MCF 10A (cell line): ENCODE results near the gene N4BP2L1. TPM values are rescaled to one million over a fixed set of nuclear protein-coding genes. Genes with fewer than 3 reads are reported as not detected.

Experiments used
- BruUV-seq: library from RNA; stranded (reverse); fragments of 400-500 nt; replicated peaks from 2 replicates; lab custom pipeline; 2021; lab: Mats Ljungman, UMichigan
- CTCF ChIA-PET: fragments of 300-600 bp; sonication (Branson Sonifier 250); formaldehyde crosslinking; extraction: SDS; loops from one replicate; lab custom pipeline; 2021; ENCODE audit warnings: antibody characterized with exemption, inconsistent platforms; lab: Yijun Ruan, JAX
- POLR2A ChIA-PET: fragments of 300-600, 350-650 bp; sonication (Branson Sonifier 250); formaldehyde crosslinking; extraction: SDS; loops from one replicate; lab custom pipeline; 2020; ENCODE audit warnings: antibody characterized with exemption, inconsistent platforms; lab: Yijun Ruan, JAX
- DNase-seq: peaks from one replicate; pipeline ENCODE4 v3.0.0-alpha.2; 2018; ENCODE audit not compliant: unreplicated experiment
- H3K27ac Mint-ChIP-seq: one replicate; pipeline ENCODE4 v1.8.0; 2022; ENCODE audit warnings: mild to moderate bottlenecking, low read depth, mixed read lengths; ENCODE audit not compliant: unreplicated experiment
- H3K27me3 Mint-ChIP-seq: one replicate; pipeline ENCODE4 v1.8.0; 2022; ENCODE audit warnings: mixed read lengths; ENCODE audit not compliant: insufficient read depth, unreplicated experiment
- H3K36me3 Mint-ChIP-seq: one replicate; pipeline ENCODE4 v1.8.0; 2022; ENCODE audit warnings: mild to moderate bottlenecking, moderate library complexity, mixed read lengths; ENCODE audit not compliant: insufficient read depth, unreplicated experiment
- H3K4me1 Mint-ChIP-seq: one replicate; pipeline ENCODE4 v1.8.0; 2022; ENCODE audit warnings: mixed read lengths; ENCODE audit not compliant: insufficient read depth, unreplicated experiment
- H3K4me3 Mint-ChIP-seq: one replicate; pipeline ENCODE4 v1.8.0; 2022; ENCODE audit warnings: mild to moderate bottlenecking, moderate library complexity, mixed read lengths; ENCODE audit not compliant: unreplicated experiment
- H3K9me3 Mint-ChIP-seq: one replicate; pipeline ENCODE4 v1.8.0; 2022; ENCODE audit warnings: mixed read lengths; ENCODE audit not compliant: unreplicated experiment
- CTCF ChIP-seq: fragments of 200-600 bp; IDR thresholded peaks from one replicate; pipeline ENCODE4 v1.8.0; 2022; ENCODE audit warnings: antibody characterized with exemption, mild to moderate bottlenecking; ENCODE audit not compliant: unreplicated experiment
- intact Hi-C: fragments of 100-400 bp; cut with micrococcal nuclease; formaldehyde crosslinking; loops from 2 replicates; pipeline ENCODE4 v1.14.1; 2022
- total RNA-seq: library from RNA; stranded (reverse); gene quantifications from 2 replicates; pipeline ENCODE4 v1.2.3, GENCODE V29; 2022

N4BP2L1 gene
- total RNA-seq, 1 experiment from 2014 or later: 1.6 TPM

DNA sequence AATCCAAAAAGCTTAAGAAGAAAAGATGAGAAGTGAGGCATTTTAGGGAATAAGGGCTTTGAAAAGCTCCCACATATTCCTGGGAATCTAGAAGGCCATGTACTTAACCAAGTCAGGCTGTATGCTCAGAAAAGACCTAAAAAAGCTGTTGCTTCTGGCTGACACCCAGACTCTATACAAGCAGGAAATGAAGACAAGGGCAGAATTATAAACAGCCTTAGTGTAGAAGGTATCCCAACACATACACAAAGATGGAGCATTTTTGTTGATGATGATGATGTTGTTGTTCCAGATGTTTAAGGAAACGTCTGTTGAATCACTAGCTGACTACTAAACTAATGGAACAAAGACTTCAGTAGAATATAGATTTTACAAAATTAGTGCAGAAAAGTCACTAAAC lies 26.1 kb upstream of the N4BP2L1 start:
- Mint-ChIP-seq H3K27ac (no peak overlapping the region), H3K9me3 (peaks cover 7% of the 10 kb centered on the region), H3K4me3 (no peak overlapping the region), H3K27me3 (no peaks in the 10 kb centered on the region), H3K36me3 (peaks cover 26% of the 10 kb centered on the region), H3K4me1 (peaks cover 4% of the 10 kb centered on the region)
- ChIA-PET CTCF (interaction anchor here (0.6 to 0.8 kb wide), 2 partner anchors 15 to 1121 kb away, joined by 3 to 5 read pairs; no protein-coding TSS in a partner anchor), POLR2A (interaction anchor here (1.2 to 1.4 kb wide), 2 partner anchors 15 to 64 kb away, joined by 3 to 4 read pairs; no protein-coding TSS in a partner anchor)
- no peak for DNase-seq
- no TSS peak for BruUV-seq
- intact Hi-C loops: no loop called here
- TF ChIP-seq CTCF: no peak

GRCh38 chr13:32448972-32449371 lies 21.0 kb upstream of the N4BP2L1 start:
- no TSS peak for BruUV-seq
- DNase-seq: no peak
- Mint-ChIP-seq H3K4me3 (no peak overlapping the region), H3K4me1 (peaks cover under 1% of the 10 kb centered on the region), H3K9me3 (no peaks in the 10 kb centered on the region), H3K27ac (no peak overlapping the region), H3K27me3 (no peaks in the 10 kb centered on the region), H3K36me3 (no peaks in the 10 kb centered on the region)
- no peak for TF ChIP-seq CTCF
- intact Hi-C loops: no loop called here
- ChIA-PET POLR2A (interaction anchor here (0.7 kb wide), 1 partner anchor 17 kb away, joined by 3 read pairs; no protein-coding TSS in a partner anchor), CTCF (no interaction called here)

DNA sequence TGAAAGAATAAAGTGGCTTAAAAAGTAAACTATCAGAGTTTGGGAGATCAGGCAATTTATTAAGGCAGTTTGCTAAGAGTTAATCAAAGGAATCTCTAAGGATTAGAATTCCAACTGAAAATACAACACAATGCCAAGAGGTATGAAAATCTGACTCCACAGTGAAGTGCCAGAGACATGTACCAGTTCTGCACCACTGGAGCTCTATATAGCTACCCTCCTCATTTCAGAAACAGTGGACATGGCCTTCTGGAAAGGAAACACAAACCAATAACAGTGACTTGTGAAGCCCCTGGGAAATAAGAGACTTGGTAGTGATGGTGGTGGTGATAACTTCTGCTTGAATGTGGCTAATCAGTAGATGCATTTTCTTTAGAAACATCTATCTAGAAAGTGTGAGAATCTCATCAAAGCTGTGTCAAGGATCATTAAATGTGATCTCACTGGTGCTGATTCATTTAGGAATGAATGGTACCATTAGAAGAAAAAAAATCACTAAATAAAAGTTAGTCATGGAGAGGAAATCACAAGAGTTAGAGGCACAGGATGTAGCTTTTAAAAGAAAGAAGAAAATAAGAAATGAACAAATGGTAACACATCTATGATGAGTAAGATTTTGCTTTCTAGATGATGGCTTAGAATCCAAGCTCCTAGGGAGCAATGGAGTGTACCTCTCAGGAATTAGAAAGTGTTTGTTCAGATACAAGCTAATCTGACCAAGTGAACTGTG lies 20.1 kb upstream of the N4BP2L1 start:
- CTCF ChIA-PET: interaction anchor here (0.5 to 1.0 kb wide), 3 partner anchors 8 to 908 kb away, joined by 3 to 4 read pairs (median 3); no protein-coding TSS in a partner anchor
- Mint-ChIP-seq H3K9me3 (no peaks in the 10 kb centered on the region), H3K4me3 (no peak overlapping the region), H3K36me3 (peaks cover 5% of the 10 kb centered on the region), H3K27ac (no peak overlapping the region), H3K4me1 (no peaks in the 10 kb centered on the region), H3K27me3 (no peaks in the 10 kb centered on the region)
- intact Hi-C loops: no loop called here
- DNase-seq: no peak
- POLR2A ChIA-PET: interaction anchor here (0.9 kb wide), 1 partner anchor 15 kb away, joined by 3 read pairs; no protein-coding TSS in a partner anchor
- BruUV-seq: no TSS peak
- no peak for TF ChIP-seq CTCF

GRCh38 chr13:32446773-32447465 lies 19.0 kb upstream of the N4BP2L1 start:
- H3K9me3 Mint-ChIP-seq: no peaks in the 10 kb centered on the region
- H3K27me3 Mint-ChIP-seq: no peaks in the 10 kb centered on the region
- POLR2A ChIA-PET: interaction anchor here (0.9 kb wide), 1 partner anchor 14 kb away, joined by 3 read pairs; no protein-coding TSS in a partner anchor
- H3K4me1 Mint-ChIP-seq: no peaks in the 10 kb centered on the region
- peaks cover 9% of the 10 kb centered on the region for H3K36me3 Mint-ChIP-seq
- no peak for TF ChIP-seq CTCF
- H3K27ac Mint-ChIP-seq: peak overlapping the region; percentile 14
- no peak overlapping the region for H3K4me3 Mint-ChIP-seq
- no TSS peak for BruUV-seq
- CTCF ChIA-PET: no interaction called here
- DNase-seq: no peak
- intact Hi-C loops: no loop called here
